Heart right ventricle (tissue), 16 donors: ENCODE results near the gene GDI1. TPM values are rescaled to one million over a fixed set of nuclear protein-coding genes. Genes with fewer than 3 reads are reported as not detected.
"Not testable (repeated sequence)": the region's sequence is repeated elsewhere in the genome, so short reads cannot be mapped to it uniquely, and the experiment has no call there.

Source experiments
- ATAC-seq, 8 donors: fragments of 200-7000 bp; cut with Tn5 transposase; one replicate each; pipeline ENCODE4 v1.9.1; 2020; ENCODE audit warnings: mild to moderate bottlenecking in 8 of 8, moderate library complexity in 8 of 8, moderate number of reproducible peaks in 1 of 8
- DNase-seq, 2 donors: peaks; one replicate each; pipeline ENCODE4 v3.0.0-alpha.2; 2020
- H3K27ac ChIP-seq, 10 donors: fragments of 200-600 bp; sonication (generic) in 2 of 10; one replicate each; pipeline versions ENCODE4 v1.5.0 to v1.8.0; 2020 to 2022; ENCODE audit warnings: mild to moderate bottlenecking in 3 of 10
- H3K27me3 ChIP-seq, 7 donors: fragments of 200-600 bp; one replicate each; pipeline ENCODE4 v1.8.0; 2021 to 2022; ENCODE audit warnings: mild to moderate bottlenecking in 2 of 7
- H3K36me3 ChIP-seq, 9 donors: fragments of 200-600 bp; sonication (generic) in 1 of 9; one replicate each; pipeline versions ENCODE4 v1.5.0 to v1.8.0; 2020 to 2022; ENCODE audit warnings: mild to moderate bottlenecking in 2 of 9
- H3K4me1 ChIP-seq, 9 donors: fragments of 200-600 bp; sonication (generic) in 1 of 9; one replicate each; pipeline versions ENCODE4 v1.5.0 to v1.8.0; 2020 to 2022; ENCODE audit warnings: mild to moderate bottlenecking in 4 of 9
- H3K4me3 ChIP-seq, 10 donors: fragments of 200-600 bp; sonication (generic) in 2 of 10; one replicate each; pipeline versions ENCODE4 v1.5.0 to v1.8.0; 2020 to 2022; ENCODE audit warnings: mild to moderate bottlenecking in 7 of 10, moderate library complexity in 2 of 10
- H3K9me3 ChIP-seq, 11 donors: fragments of 200-600 bp in 10 of 11; sonication (generic) in 2 of 11; one replicate each; pipeline versions ENCODE4 v1.5.0 to v1.8.0; 2013 to 2022; ENCODE audit warnings: mild to moderate bottlenecking in 2 of 11, control low read depth in 1 of 11, moderate library complexity in 1 of 11
- WGBS, 2 donors: extraction: QIAGEN DNeasy Blood & Tissue Kit; methylation state at CpG; one replicate each; pipeline ENCODE4 v1.1.7; 2013; ENCODE audit warnings: inconsistent platforms in 1 of 2; 5-methylcytosine and 5-hydroxymethylcytosine counted together
- intact Hi-C, 10 donors: fragments of 100-400 bp; cut with DNase I; formaldehyde crosslinking; loops; one replicate each; pipeline versions ENCODE4 v1.11.1 to v1.14.2; 2022
- long read RNA-seq, 3 donors: library from polyadenylated mRNA; unstranded; transcript quantifications; one replicate each; pipeline ENCODE4 v2.0.0, GENCODE V29; 2020 to 2021
- polyA plus RNA-seq, 2 donors: library from polyadenylated mRNA; stranded (reverse); fragments of 200-250 nt; gene quantifications; one replicate each; pipeline ENCODE4 v1.2.3, GENCODE V29; 2013
- total RNA-seq, 10 donors: library from RNA; stranded (reverse); fragmentation: NEBNext Ultra II Directional in 3 of 10; extraction: Animal tissue kit (Norgen Biotek cat#: 25700) in 3 of 10; gene quantifications; one replicate each; pipeline versions ENCODE4 v1.2.1 to v1.2.4, GENCODE V29; 2021 to 2023
- TF ChIP-seq, protein P1 (sequence below), 9 donors: fragments of 200-600 bp; sonication (generic) in 2 of 9; IDR thresholded peaks; one replicate each; pipeline versions ENCODE4 v1.5.0 to v1.8.0; 2021 to 2022; ENCODE audit warnings: antibody characterized with exemption in 9 of 9, mild to moderate bottlenecking in 5 of 9, moderate library complexity in 1 of 9
- donor health status: Arrhythmogenic right ventricular cardiomyopathy.
- donor health status: ischemic (EF 13 %, LVEDD 7.1; RV severe dilation, severe dysfunction).
- donor health status: healthy with polysubstance abuse.
- donor health status: DM: no; HTN: yes; CAD: no.
- donor health status: DM: no; HTN: no; CAD: no.
- donor health status: ischemic (EF 25% LVEDD 6.9; RV normal size, moderate dysfunction).
- donor health status: ischemic (EF 25% LVEDD 5.7; RV mildly dilated, moderate dysfunction).
- donor health status: healthy.
- donor health status: DM: yes; HTN: yes; CAD: no.
- donor health status: Ischemic cardiomyopathy.
- donor health status: ischemic (EF 35%, LVEDD 5.7; RV mildly dilated, moderate dysfunction).
- donor health status: nonischemic (EF 11% LVEDD 7.7; RV severe dilation, severe dysfunction).
- donor health status: DM: yes; HTN: yes; CAD: no.
- donor health status: PGD.
- donor health status: ischemic (EF 29% LVEDD 5.4; RV normal size, mild dysfunction).
- donor health status: nonischemic (EF 23%, LVEDD 6.1; RV moderate dilation, normal function).

GDI1 gene
- 100 to 1,000 TPM in 1 of 10 donors, 10 to 100 TPM in 9; 67.5 to 101 (median 77.5) TPM for total RNA-seq
- 100 to 1,000 TPM; 111 to 117 TPM for polyA plus RNA-seq
- long read RNA-seq, donor 1, transcript GDI1-204 (11 exons, 2,474 nt) = major isoform, 33 of 54 reads
- long read RNA-seq, donor 1, partial matches to known transcripts = 8 of 54 reads
- long read RNA-seq, donor 1, other reads (novel, unspliced or antisense) = 12 of 54 reads
- long read RNA-seq, donor 2, transcript GDI1-204 (11 exons, 2,474 nt) = major isoform, 41 of 61 reads
- long read RNA-seq, donor 2, partial matches to known transcripts = 6 of 61 reads
- long read RNA-seq, donor 2, other reads (novel, unspliced or antisense) = 12 of 61 reads
- long read RNA-seq, donor 3, transcript GDI1-204 (11 exons, 2,474 nt) = major isoform, 40 of 52 reads
- long read RNA-seq, donor 3, partial matches to known transcripts = 8 of 52 reads
- long read RNA-seq, donor 3, other reads (novel, unspliced or antisense) = 3 of 52 reads

GRCh38 chrX:154436983-154437752, at the start of gene GDI1:
TSS of gene GDI1 (plus strand) at chrX:154437154. CDS start at chrX:154437255, 101 bp downstream.
- Histone ChIP-seq H3K9me3 (no peaks in the 10 kb centered on the region), H3K27ac (peak within 1 kb of the TSS; percentile 77 to 94 (median 90)), H3K4me1 (peaks cover 0 to 23% (median 13%) of the 10 kb centered on the region in 9 donors), H3K27me3 (no peaks in the 10 kb centered on the region), H3K4me3 (peak within 1 kb of the TSS; percentile 50 to 89 (median 80)), H3K36me3 (peaks cover 0 to 66% (median under 1%) of the 10 kb centered on the region in 9 donors)
- ATAC-seq (peak; percentile 43 to 80 (median 58)), DNase-seq (peak; percentile 44 to 65)
- intact Hi-C loops = loop anchor here in 1 of 10 donors (5.0 kb wide), 1 partner anchor 40 kb away; the partner anchor contains the start of gene LAGE3
- TF ChIP-seq, protein P1, sequence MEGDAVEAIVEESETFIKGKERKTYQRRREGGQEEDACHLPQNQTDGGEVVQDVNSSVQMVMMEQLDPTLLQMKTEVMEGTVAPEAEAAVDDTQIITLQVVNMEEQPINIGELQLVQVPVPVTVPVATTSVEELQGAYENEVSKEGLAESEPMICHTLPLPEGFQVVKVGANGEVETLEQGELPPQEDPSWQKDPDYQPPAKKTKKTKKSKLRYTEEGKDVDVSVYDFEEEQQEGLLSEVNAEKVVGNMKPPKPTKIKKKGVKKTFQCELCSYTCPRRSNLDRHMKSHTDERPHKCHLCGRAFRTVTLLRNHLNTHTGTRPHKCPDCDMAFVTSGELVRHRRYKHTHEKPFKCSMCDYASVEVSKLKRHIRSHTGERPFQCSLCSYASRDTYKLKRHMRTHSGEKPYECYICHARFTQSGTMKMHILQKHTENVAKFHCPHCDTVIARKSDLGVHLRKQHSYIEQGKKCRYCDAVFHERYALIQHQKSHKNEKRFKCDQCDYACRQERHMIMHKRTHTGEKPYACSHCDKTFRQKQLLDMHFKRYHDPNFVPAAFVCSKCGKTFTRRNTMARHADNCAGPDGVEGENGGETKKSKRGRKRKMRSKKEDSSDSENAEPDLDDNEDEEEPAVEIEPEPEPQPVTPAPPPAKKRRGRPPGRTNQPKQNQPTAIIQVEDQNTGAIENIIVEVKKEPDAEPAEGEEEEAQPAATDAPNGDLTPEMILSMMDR (IDR thresholded peaks at IDR 0.05) = no peak
- 0% methylated on average over 35 to 64 of the region's 93 CpGs for WGBS, 2 donors

DNA sequence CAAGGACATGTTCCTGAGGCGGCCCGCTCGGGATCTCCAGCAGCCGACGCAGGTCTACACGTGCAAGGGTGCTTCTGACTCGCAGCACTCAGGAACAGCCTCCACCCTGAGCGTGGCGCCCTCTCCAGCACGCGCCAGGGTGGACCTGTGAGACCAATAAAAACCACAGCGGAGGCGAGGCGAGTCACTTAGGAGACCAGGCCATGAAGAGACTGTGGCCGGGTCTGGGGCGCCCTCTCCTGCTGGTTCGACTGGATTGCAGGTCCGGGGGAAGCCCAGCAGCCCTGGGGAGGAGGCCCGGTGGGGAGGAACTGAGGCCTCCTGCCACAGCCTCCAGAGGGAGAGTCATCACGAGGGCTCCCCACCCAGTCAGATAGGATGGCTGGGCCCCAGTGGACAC, 48.9 kb upstream of the GDI1 start:
- H3K9me3 ChIP-seq, H3K4me3 ChIP-seq, H3K27me3 ChIP-seq, H3K27ac ChIP-seq, intact Hi-C loops, DNase-seq, H3K36me3 ChIP-seq: not testable (repeated sequence)
- peak; percentile 6 to 58 (median 35) for ATAC-seq
- WGBS, 2 donors = no CpG with 5 or more reads among the region's 20 CpGs
- H3K4me1 ChIP-seq = peaks cover 0 to 11% (median 4%) of the 10 kb centered on the region in 9 donors

- H3K4me3 ChIP-seq, H3K9me3 ChIP-seq, H3K36me3 ChIP-seq, intact Hi-C loops, DNase-seq, H3K27me3 ChIP-seq, H3K27ac ChIP-seq: not testable (repeated sequence)
- no CpG with 5 or more reads among the region's 16 CpGs for WGBS, 2 donors
- peaks cover 0 to 10% (median 4%) of the 10 kb centered on the region in 9 donors for H3K4me1 ChIP-seq
- ATAC-seq = peak in 5 of 8 donors; percentile 2 to 26 (median 11)
These were observed 48.3 kb upstream of the GDI1 start for GRCh38 chrX:154388649-154389048.

DNA sequence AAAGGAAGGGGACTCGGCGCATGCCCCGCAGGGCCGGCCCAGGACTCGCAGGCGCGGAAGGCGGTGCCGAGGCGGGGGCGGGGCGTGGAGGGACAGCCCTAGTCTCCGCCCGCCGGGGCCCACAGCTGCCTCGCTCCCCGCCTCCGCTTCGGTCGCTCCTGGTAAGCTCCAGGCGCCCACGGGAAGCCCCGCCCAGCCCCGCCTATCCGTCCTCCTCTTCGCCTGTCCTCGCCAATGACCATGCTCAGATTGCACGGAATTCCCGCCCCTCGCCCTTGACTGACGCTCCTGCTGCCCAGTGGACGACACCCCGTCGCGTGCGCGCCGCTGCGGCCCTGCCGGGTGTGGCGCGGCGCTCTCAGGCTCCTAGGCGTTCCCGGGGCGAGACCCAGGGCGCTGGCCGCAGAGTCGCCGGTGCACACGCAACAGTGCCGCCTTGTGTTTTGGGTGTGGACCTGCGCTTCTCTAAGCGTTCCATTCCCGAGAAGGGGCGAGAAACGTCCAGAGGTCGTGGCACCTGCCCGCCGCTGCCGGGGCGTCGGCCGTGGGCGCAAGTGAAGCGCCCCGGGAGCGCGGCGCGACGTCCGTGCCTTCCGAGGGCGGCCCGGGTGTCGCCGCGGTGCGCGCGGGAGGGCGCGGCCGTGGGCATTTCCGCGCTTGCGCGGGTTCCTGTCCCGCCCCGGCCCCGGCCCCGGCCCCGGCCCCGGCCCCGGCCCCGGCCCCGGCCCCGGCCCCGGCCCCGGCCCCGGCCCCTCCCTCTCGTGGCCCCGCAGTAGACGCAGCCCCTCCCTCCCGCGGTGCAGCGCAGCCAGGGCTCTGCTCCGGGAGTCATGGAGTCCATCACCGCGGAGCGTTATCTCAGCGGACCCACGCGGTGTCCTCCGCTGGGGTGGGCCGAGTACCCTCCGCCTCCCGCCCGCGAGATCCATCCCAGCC, 46.9 kb upstream of the GDI1 start:
- peak overlapping the region in 8 of 10 donors; percentile 53 to 82 (median 72) for H3K27ac ChIP-seq
- intact Hi-C loops = loop anchor here in 1 of 10 donors (10.0 kb wide), 1 partner anchor 125 kb away; the partner anchor contains the start of gene FAM3A

DNA sequence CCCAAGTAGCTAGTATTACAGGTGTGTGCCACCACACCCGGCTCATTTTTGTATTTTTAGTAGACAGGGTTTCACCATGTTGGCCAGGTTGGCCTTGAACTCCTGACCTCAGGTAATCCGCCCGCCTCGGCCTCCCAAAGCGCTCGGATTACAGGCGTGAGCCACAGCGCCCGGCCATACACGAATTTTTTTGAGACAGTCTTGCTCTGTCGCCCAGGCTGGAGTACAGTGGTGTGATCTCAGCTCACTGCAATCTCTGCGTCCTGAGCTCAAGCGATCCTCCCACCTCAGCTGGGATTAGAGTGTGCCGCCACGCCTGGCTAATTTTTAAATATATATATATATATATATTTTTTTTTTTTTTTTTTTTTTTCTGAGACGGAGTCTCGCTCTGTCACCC, 40.6 kb upstream of the GDI1 start:
- peak overlapping the region in 4 of 10 donors; percentile 97 to 99 (median 98) for H3K27ac ChIP-seq
- H3K27me3 ChIP-seq, DNase-seq, ATAC-seq: not testable (repeated sequence)
- H3K4me1 ChIP-seq = peaks cover 0 to 23% (median 15%) of the 10 kb centered on the region in 9 donors
- peaks cover 0 to 26% (median 12%) of the 10 kb centered on the region in 9 donors for H3K36me3 ChIP-seq
- peak overlapping the region in 3 of 10 donors; percentile 72 to 97 (median 84) for H3K4me3 ChIP-seq
- WGBS, 2 donors = 93 to 96% methylated on average over 14 to 15 of the region's 17 CpGs
- intact Hi-C loops = loop anchor here in 3 of 10 donors (5.0 to 10.0 kb wide), 3 partner anchors 118 to 1584 kb away; partner anchors contain the start of gene FAM3A (in 1 of the 3)
- H3K9me3 ChIP-seq = peaks cover 0 to 10% (median 0%) of the 10 kb centered on the region in 11 donors

More for the DNA sequence above, 46.9 kb upstream of the GDI1 start:
- not testable (repeated sequence) for DNase-seq, H3K9me3 ChIP-seq, H3K36me3 ChIP-seq, H3K27me3 ChIP-seq, H3K4me1 ChIP-seq
- 0% methylated on average over 2 to 10 of the region's 121 CpGs for WGBS, 2 donors
- peak; percentile 82 to 93 (median 88) for ATAC-seq
- H3K4me3 ChIP-seq = peak overlapping the region in 5 of 10 donors; percentile 12 to 42 (median 31)
- TF ChIP-seq, protein P1 (IDR thresholded peaks at IDR 0.05) = peak in 1 of 9 donors; percentile 17
